SJCRH30 (cell line): ENCODE measurements around the gene UBE2C. TPM values are rescaled to one million over a fixed set of nuclear protein-coding genes. Genes with fewer than 3 reads are reported as not detected.
"Not testable (repeated sequence)": the region's sequence is repeated elsewhere in the genome, so short reads cannot be mapped to it uniquely, and the experiment has no call there.

Experiments
- DNase-seq, 2 experiments: peaks; one replicate each; pipeline ENCODE4 v3.0.0-alpha.2; 2015 to 2020
- H3K27ac ChIP-seq: fragments of 250-450 bp; sonication (Bioruptor Pico); 2 replicates; pipeline ENCODE4 v1.5.1; 2020; ENCODE audit warnings: mild to moderate bottlenecking, moderate library complexity
- H3K27me3 ChIP-seq: fragments of 250-450 bp; sonication (Bioruptor Pico); 2 replicates; pipeline ENCODE4 v1.5.1; 2020; ENCODE audit warnings: mild to moderate bottlenecking, moderate library complexity
- H3K36me3 ChIP-seq: fragments of 250-450 bp; sonication (Bioruptor Pico); 2 replicates; pipeline ENCODE4 v1.5.1; 2020; ENCODE audit warnings: mild to moderate bottlenecking, moderate library complexity
- H3K4me1 ChIP-seq: fragments of 250-450 bp; sonication (Bioruptor Pico); 2 replicates; pipeline ENCODE4 v1.5.1; 2020; ENCODE audit warnings: mild to moderate bottlenecking, moderate library complexity
- H3K4me3 ChIP-seq: fragments of 250-450 bp; sonication (Bioruptor Pico); 2 replicates; pipeline ENCODE4 v1.5.1; 2020; ENCODE audit warnings: mild to moderate bottlenecking, moderate library complexity
- H3K9me3 ChIP-seq: fragments of 250-450 bp; sonication (Bioruptor Pico); replicated peaks from 2 replicates; pipeline ENCODE4 v1.5.1; 2020; ENCODE audit warnings: mild to moderate bottlenecking, moderate library complexity
- total RNA-seq: library from RNA; depleted of rRNA; stranded (reverse); fragments of >200 nt; shearing (Covaris generic); gene quantifications from 2 replicates; pipeline ENCODE4 v1.2.3, GENCODE V29; 2014

The UBE2C gene
- total RNA-seq, 1 experiment from 2014 or later: 615 TPM

- H3K27me3 ChIP-seq: peaks cover 8% of the 10 kb centered on the region
- H3K27ac ChIP-seq: no peak overlapping the region
- no peak for DNase-seq
- H3K36me3 ChIP-seq: no peaks in the 10 kb centered on the region
- no peak overlapping the region for H3K4me3 ChIP-seq
- peaks cover 50% of the 10 kb centered on the region for H3K4me1 ChIP-seq
- H3K9me3 ChIP-seq: no peaks in the 10 kb centered on the region
These were observed 29.6 kb upstream of the UBE2C start for GRCh38 chr20:45782890-45783289.

- H3K4me1 ChIP-seq: peaks cover 41% of the 10 kb centered on the region
- no peak overlapping the region for H3K27ac ChIP-seq
- H3K9me3 ChIP-seq: no peaks in the 10 kb centered on the region
- H3K27me3 ChIP-seq: peaks cover 14% of the 10 kb centered on the region
- no peak overlapping the region for H3K4me3 ChIP-seq
- no peak for DNase-seq
- H3K36me3 ChIP-seq: no peaks in the 10 kb centered on the region
These were observed 28.7 kb upstream of the UBE2C start for GRCh38 chr20:45783656-45784294.

GRCh38 chr20:45788351-45788750, 24.1 kb upstream of the UBE2C start:
- Histone ChIP-seq H3K27me3 (peaks cover 14% of the 10 kb centered on the region), H3K36me3 (no peaks in the 10 kb centered on the region), H3K4me1 (peaks cover 4% of the 10 kb centered on the region; the same call in 1 of the 2 replicates), H3K9me3 (no peaks in the 10 kb centered on the region), H3K27ac (no peak overlapping the region), H3K4me3 (no peak overlapping the region)
- DNase-seq: no peak

- peaks cover 4% of the 10 kb centered on the region; the same call in 1 of the 2 replicates for H3K4me1 ChIP-seq
- peak overlapping the region; percentile 33; the same call in 1 of the 2 replicates for H3K27ac ChIP-seq
- H3K9me3 ChIP-seq: no peaks in the 10 kb centered on the region
- H3K36me3 ChIP-seq: peaks cover 23% of the 10 kb centered on the region
- no peak for DNase-seq
- H3K4me3 ChIP-seq: peak overlapping the region; percentile 93
- peaks cover 9% of the 10 kb centered on the region; the same call in 1 of the 2 replicates for H3K27me3 ChIP-seq
These were observed 19.9 kb upstream of the UBE2C start for GRCh38 chr20:45792317-45793118.

- no peaks in the 10 kb centered on the region for H3K9me3 ChIP-seq
- H3K4me1 ChIP-seq: peaks cover 4% of the 10 kb centered on the region; the same call in 1 of the 2 replicates
- DNase-seq: no peak
- H3K27ac ChIP-seq: no peak overlapping the region
- peaks cover 29% of the 10 kb centered on the region for H3K36me3 ChIP-seq
- no peaks in the 10 kb centered on the region for H3K27me3 ChIP-seq
- H3K4me3 ChIP-seq: no peak overlapping the region
These were observed 15.9 kb upstream of the UBE2C start for GRCh38 chr20:45796337-45797065.

GRCh38 chr20:45797510-45797909, 14.9 kb upstream of the UBE2C start:
- not testable (repeated sequence) for DNase-seq, H3K4me3 ChIP-seq, H3K27me3 ChIP-seq, H3K27ac ChIP-seq, H3K4me1 ChIP-seq, H3K9me3 ChIP-seq
- H3K36me3 ChIP-seq: peaks cover 35% of the 10 kb centered on the region

- not testable (repeated sequence) for H3K4me1 ChIP-seq, H3K27me3 ChIP-seq, H3K9me3 ChIP-seq, H3K27ac ChIP-seq, H3K4me3 ChIP-seq, DNase-seq
- peaks cover 38% of the 10 kb centered on the region for H3K36me3 ChIP-seq
These were observed 14.5 kb upstream of the UBE2C start for GRCh38 chr20:45797955-45798354.

GRCh38 chr20:45798935-45799642, 13.4 kb upstream of the UBE2C start:
- no peak overlapping the region for H3K27ac ChIP-seq
- H3K27me3 ChIP-seq: no peaks in the 10 kb centered on the region
- no peaks in the 10 kb centered on the region for H3K4me1 ChIP-seq
- H3K4me3 ChIP-seq: no peak overlapping the region
- DNase-seq: peak; percentile 79 to 92
- H3K9me3 ChIP-seq: no peaks in the 10 kb centered on the region
- peaks cover 49% of the 10 kb centered on the region for H3K36me3 ChIP-seq

GRCh38 chr20:45801851-45802250, 10.6 kb upstream of the UBE2C start:
- H3K36me3 ChIP-seq: peaks cover 52% of the 10 kb centered on the region
- H3K4me1 ChIP-seq: no peaks in the 10 kb centered on the region
- H3K4me3 ChIP-seq: no peak overlapping the region
- H3K9me3 ChIP-seq: no peaks in the 10 kb centered on the region
- H3K27ac ChIP-seq: no peak overlapping the region
- H3K27me3 ChIP-seq: no peaks in the 10 kb centered on the region
- DNase-seq: no peak

- no peak for DNase-seq
- H3K27ac ChIP-seq: no peak overlapping the region
- peaks cover 72% of the 10 kb centered on the region for H3K36me3 ChIP-seq
- H3K9me3 ChIP-seq: no peaks in the 10 kb centered on the region
- no peak overlapping the region for H3K4me3 ChIP-seq
- no peaks in the 10 kb centered on the region for H3K27me3 ChIP-seq
- peaks cover 3% of the 10 kb centered on the region; the same call in 1 of the 2 replicates for H3K4me1 ChIP-seq
These were observed 2.1 kb upstream of the UBE2C start for GRCh38 chr20:45810191-45810970.

- H3K4me3 ChIP-seq: peak overlapping the region; percentile 89
These were observed 529 bp downstream of the UBE2C start for GRCh38 chr20:45813006-45813340.

GRCh38 chr20:45813489-45813888, 1.0 kb downstream of the UBE2C start:
- no peaks in the 10 kb centered on the region for H3K9me3 ChIP-seq
- H3K27ac ChIP-seq: peak overlapping the region; percentile 96
- no peak for DNase-seq
- H3K4me3 ChIP-seq: peak overlapping the region; percentile 89
- no peaks in the 10 kb centered on the region for H3K27me3 ChIP-seq
- H3K36me3 ChIP-seq: peaks cover 67% of the 10 kb centered on the region
- peaks cover 27% of the 10 kb centered on the region; the same call in 1 of the 2 replicates for H3K4me1 ChIP-seq

More at GRCh38 chr20:45813006-45813340, 529 bp downstream of the UBE2C start:
- no peak for DNase-seq
- H3K27ac ChIP-seq: peak overlapping the region; percentile 96
- H3K36me3 ChIP-seq: peaks cover 70% of the 10 kb centered on the region
- H3K9me3 ChIP-seq: no peaks in the 10 kb centered on the region
- no peaks in the 10 kb centered on the region for H3K27me3 ChIP-seq
- H3K4me1 ChIP-seq: peaks cover 25% of the 10 kb centered on the region; the same call in 1 of the 2 replicates

GRCh38 chr20:45814314-45814713, 1.9 kb downstream of the UBE2C start:
- Histone ChIP-seq H3K27ac (no peak overlapping the region), H3K4me1 (peaks cover 27% of the 10 kb centered on the region; the same call in 1 of the 2 replicates), H3K4me3 (no peak overlapping the region), H3K9me3 (no peaks in the 10 kb centered on the region), H3K27me3 (no peaks in the 10 kb centered on the region), H3K36me3 (peaks cover 61% of the 10 kb centered on the region)
- no peak for DNase-seq

GRCh38 chr20:45816951-45817350, 4.5 kb downstream of the UBE2C start:
- no peak for DNase-seq
- H3K27me3 ChIP-seq: no peaks in the 10 kb centered on the region
- H3K9me3 ChIP-seq: no peaks in the 10 kb centered on the region
- peaks cover 41% of the 10 kb centered on the region for H3K36me3 ChIP-seq
- no peak overlapping the region for H3K27ac ChIP-seq
- no peak overlapping the region for H3K4me3 ChIP-seq
- peaks cover 27% of the 10 kb centered on the region; the same call in 1 of the 2 replicates for H3K4me1 ChIP-seq
